ENCODE results near the gene AWAT1. TPM values are rescaled to one million over a fixed set of nuclear protein-coding genes. Genes with fewer than 3 reads are reported as not detected.

Gene AWAT1
- total RNA-seq, 1 experiment from 2014 or later: not detected

DNA sequence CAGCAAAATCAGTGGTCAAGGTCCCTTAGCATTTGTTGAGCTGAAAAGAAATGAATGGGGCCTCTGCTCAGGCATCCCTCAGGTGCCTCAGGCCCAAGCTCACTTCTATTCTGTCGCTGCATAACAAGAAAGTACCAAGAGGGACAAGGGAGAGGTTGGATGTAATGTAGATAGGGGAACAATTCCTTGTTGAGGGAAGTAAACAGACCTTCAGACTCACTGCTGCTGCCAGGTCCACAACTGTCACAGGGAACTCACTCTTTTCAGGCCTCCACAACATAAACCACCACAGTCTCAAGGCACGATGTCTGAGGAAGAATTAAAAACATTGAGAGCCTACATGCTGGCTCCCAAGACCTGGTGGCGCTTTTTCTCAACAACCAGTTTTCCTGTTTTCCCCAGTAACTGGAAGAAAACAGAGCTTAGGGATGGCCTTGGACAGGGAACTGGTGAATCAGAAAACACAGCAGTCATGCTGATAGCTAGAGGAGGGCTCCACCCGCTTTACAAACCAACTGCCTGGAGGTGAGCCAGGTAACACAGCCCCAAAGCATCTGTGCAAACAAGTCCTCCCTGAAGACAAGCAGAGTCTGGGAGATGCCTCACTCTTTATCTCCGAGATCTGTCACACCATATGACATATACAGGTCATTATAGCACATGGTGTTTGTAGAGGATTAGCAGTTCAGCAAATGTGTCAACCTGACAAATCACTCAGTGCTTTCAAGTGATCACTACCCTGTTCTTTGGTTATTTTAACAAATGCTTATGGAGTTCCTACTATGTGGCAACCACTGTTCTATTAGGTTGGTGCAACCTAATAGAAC is 14.3 kb upstream of the AWAT1 start:
- DNase-seq: peak; percentile 93
- H3K4me2 ChIP-seq (ENCODE audit: low read length): peak overlapping the region; percentile 56

GRCh38 chrX:70226048-70226447 is 8.4 kb upstream of the AWAT1 start:
- H3K36me3 ChIP-seq (ENCODE audit: low read depth, low read length): no peaks in the 10 kb centered on the region
- H3K4me3 ChIP-seq (ENCODE audit: low read length): no peak overlapping the region
- intact Hi-C loops (cut with micrococcal nuclease): no loop called here
- no peak overlapping the region for H3K27ac ChIP-seq (ENCODE audit: low read length)
- no peak overlapping the region for H2AFZ ChIP-seq (ENCODE audit: low read length)
- no peaks in the 10 kb centered on the region for H3K27me3 ChIP-seq (ENCODE audit: low read length)
- no peaks in the 10 kb centered on the region for H3F3A ChIP-seq (ENCODE audit: low read length, unreplicated experiment)
- no peak overlapping the region for H3K9ac ChIP-seq (ENCODE audit: low read length)
- H3K4me1 ChIP-seq (ENCODE audit: insufficient read depth, low read length): no peaks in the 10 kb centered on the region
- H3K79me2 ChIP-seq (ENCODE audit: low read length): no peaks in the 10 kb centered on the region
- H3K9me2 ChIP-seq (replicated peaks; ENCODE audit: low read length): no peaks in the 10 kb centered on the region
- H4K20me1 ChIP-seq (ENCODE audit: low read length): no peaks in the 10 kb centered on the region
- no peak overlapping the region for H3K4me2 ChIP-seq (ENCODE audit: low read length)
- no peak for DNase-seq
- no TSS peak for BruUV-seq (replicated peaks)
- ATAC-seq: no peak
- POLR2A ChIA-PET (ENCODE audit: unreplicated experiment): no interaction called here
- TF ChIP-seq CTCF (conservative IDR thresholded peaks at IDR 0.05; ENCODE audit: low read depth, low read length) (no peak), EZH2 (IDR thresholded peaks at IDR 0.05; ENCODE audit: low read length, unreplicated experiment) (no peak), EZH2phosphoT487 (IDR thresholded peaks at IDR 0.05; ENCODE audit: borderline replicate concordance, low read length) (no peak)
- no peaks in the 10 kb centered on the region for H3K9me3 ChIP-seq (ENCODE audit: low read length)
- CTCF ChIA-PET: no interaction called here

More for the DNA sequence above, 14.3 kb upstream of the AWAT1 start:
- ChIA-PET CTCF (interaction anchor here (0.6 to 0.7 kb wide), 2 partner anchors 43 to 87 kb away, joined by 3 to 6 read pairs; partner anchors contain the start of gene IGBP1), POLR2A (ENCODE audit: unreplicated experiment) (interaction anchor here (0.6 kb wide), 1 partner anchor 177 kb away, joined by 9 read pairs; no protein-coding TSS in a partner anchor)
- Histone ChIP-seq H3K9ac (ENCODE audit: low read length) (peak overlapping the region; percentile 48), H3K36me3 (ENCODE audit: low read depth, low read length) (no peaks in the 10 kb centered on the region), H3K27me3 (ENCODE audit: low read length) (no peaks in the 10 kb centered on the region), H3K79me2 (ENCODE audit: low read length) (no peaks in the 10 kb centered on the region), H3K9me3 (ENCODE audit: low read length) (no peaks in the 10 kb centered on the region), H2AFZ (ENCODE audit: low read length) (peak overlapping the region; percentile 54), H3K4me1 (ENCODE audit: insufficient read depth, low read length) (peaks cover 16% of the 10 kb centered on the region), H3K9me2 (replicated peaks; ENCODE audit: low read length) (no peaks in the 10 kb centered on the region), H4K20me1 (ENCODE audit: low read length) (no peaks in the 10 kb centered on the region), H3K4me3 (ENCODE audit: low read length) (no peak overlapping the region), H3K27ac (ENCODE audit: low read length) (peak overlapping the region; percentile 90), H3F3A (ENCODE audit: low read length, unreplicated experiment) (no peaks in the 10 kb centered on the region)
- TF ChIP-seq EZH2 (IDR thresholded peaks at IDR 0.05; ENCODE audit: low read length, unreplicated experiment): no peak
- TF ChIP-seq EZH2phosphoT487 (IDR thresholded peaks at IDR 0.05; ENCODE audit: borderline replicate concordance, low read length): no peak
- no peak; the same call in 1 of the 2 replicates for TF ChIP-seq CTCF (conservative IDR thresholded peaks at IDR 0.05; ENCODE audit: low read depth, low read length)
- intact Hi-C loops (cut with micrococcal nuclease): no loop called here
- peak; percentile 98 for ATAC-seq
- TSS peak; percentile 55 for BruUV-seq (replicated peaks)

DNA sequence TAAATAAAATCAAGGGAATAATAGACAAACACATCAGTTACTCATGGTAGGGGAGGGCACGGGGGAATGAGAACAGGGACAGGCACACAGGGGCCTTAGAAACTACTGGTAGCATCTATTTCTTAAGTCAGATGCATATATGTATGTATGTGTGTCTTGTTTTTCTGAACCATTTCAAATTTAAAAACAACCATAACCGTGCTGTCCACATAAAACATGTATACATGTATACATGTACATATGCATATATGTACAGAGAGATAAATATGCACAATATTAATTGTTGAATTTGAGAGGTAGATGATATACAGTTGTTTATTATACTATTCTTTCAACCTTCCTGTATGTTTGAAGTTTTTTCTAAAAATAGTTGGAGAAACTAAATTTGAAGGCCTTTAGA is 7.8 kb upstream of the AWAT1 start:
- no peaks in the 10 kb centered on the region for H3K36me3 ChIP-seq (ENCODE audit: low read depth, low read length)
- no peaks in the 10 kb centered on the region for H3F3A ChIP-seq (ENCODE audit: low read length, unreplicated experiment)
- no peaks in the 10 kb centered on the region; the same call in 1 of the 2 replicates for H3K4me1 ChIP-seq (ENCODE audit: insufficient read depth, low read length)
- CTCF ChIA-PET: interaction anchor here (0.7 kb wide), 1 partner anchor 93 kb away, joined by 8 read pairs; the partner anchor contains the start of gene IGBP1
- DNase-seq (no peak), ATAC-seq (no peak)
- intact Hi-C loops (cut with micrococcal nuclease): no loop called here
- H3K4me3 ChIP-seq (ENCODE audit: low read length): no peak overlapping the region
- H3K9me3 ChIP-seq (ENCODE audit: low read length): no peaks in the 10 kb centered on the region
- H3K79me2 ChIP-seq (ENCODE audit: low read length): no peaks in the 10 kb centered on the region
- H3K9ac ChIP-seq (ENCODE audit: low read length): no peak overlapping the region
- H2AFZ ChIP-seq (ENCODE audit: low read length): no peak overlapping the region
- H3K9me2 ChIP-seq (replicated peaks; ENCODE audit: low read length): no peaks in the 10 kb centered on the region
- no peak overlapping the region for H3K4me2 ChIP-seq (ENCODE audit: low read length)
- no TSS peak for BruUV-seq (replicated peaks)
- H3K27me3 ChIP-seq (ENCODE audit: low read length): no peaks in the 10 kb centered on the region
- POLR2A ChIA-PET (ENCODE audit: unreplicated experiment): no interaction called here
- TF ChIP-seq EZH2 (IDR thresholded peaks at IDR 0.05; ENCODE audit: low read length, unreplicated experiment): no peak
- TF ChIP-seq CTCF (conservative IDR thresholded peaks at IDR 0.05; ENCODE audit: low read depth, low read length): no peak
- TF ChIP-seq EZH2phosphoT487 (IDR thresholded peaks at IDR 0.05; ENCODE audit: borderline replicate concordance, low read length): no peak
- no peak overlapping the region for H3K27ac ChIP-seq (ENCODE audit: low read length)
- no peaks in the 10 kb centered on the region for H4K20me1 ChIP-seq (ENCODE audit: low read length)

All from PC-3 (cell line).